Endothelial cell of hepatic sinusoid (primary cell): ENCODE measurements around the gene ZNF761.

Experiments used
- in situ Hi-C: cut with HindIII; loops from 2 replicates; pipeline ENCODE4 v1.10.0; 2017; ENCODE audit warnings: low sequenced_read_pairs

The ZNF761 gene

DNA sequence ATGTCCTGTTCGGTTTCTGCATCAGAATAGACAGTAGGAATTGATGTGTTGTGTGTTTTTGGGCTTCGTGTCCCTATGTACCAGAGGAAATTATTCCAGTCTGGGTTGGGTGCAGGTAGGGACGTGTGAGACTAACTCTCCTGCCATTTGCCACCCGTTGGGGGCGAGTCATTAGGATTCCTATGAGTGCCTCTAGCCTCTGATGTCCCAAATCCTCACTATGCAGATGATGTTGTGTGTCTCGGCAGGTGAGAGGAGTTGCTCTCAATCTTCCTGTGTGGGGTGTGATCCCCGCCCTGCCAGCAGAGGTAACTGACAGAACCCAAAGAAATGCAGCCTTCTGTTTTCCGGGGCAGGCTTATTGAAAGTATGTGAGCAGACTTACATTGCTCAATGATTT is 74.9 kb downstream of the ZNF761 start:
- in situ Hi-C loops = no loop called here
